Lower leg skin (tissue), 4 donors: Measurements from ENCODE around the gene FOXP1. TPM values are rescaled to one million over a fixed set of nuclear protein-coding genes. Genes with fewer than 3 reads are reported as not detected.

Experiments
- DNase-seq, 2 donors: peaks; one replicate each; pipeline ENCODE4 v3.0.0-alpha.2; 2019; ENCODE audit warnings: low spot score in 2 of 2
- H3K4me3 ChIP-seq: fragments of 200-600 bp; sonication (generic); 2 replicates; pipeline ENCODE4 v1.5.1; 2017; ENCODE audit warnings: mild to moderate bottlenecking, low read depth; ENCODE audit not compliant: poor library complexity, severe bottlenecking
- CTCF ChIP-seq, 3 donors: fragments of 450-650 bp; IDR thresholded peaks; one replicate each; pipeline ENCODE4 v1.5.1; 2016; ENCODE audit warnings: antibody characterized with exemption in 3 of 3, mild to moderate bottlenecking in 3 of 3, moderate library complexity in 2 of 3
- POLR2A ChIP-seq, 2 donors: fragments of 450-650 bp; IDR thresholded peaks; one replicate each; pipeline ENCODE4 v1.6.1; 2016 to 2017; ENCODE audit warnings: antibody characterized with exemption in 2 of 2, mild to moderate bottlenecking in 1 of 2, moderate library complexity in 1 of 2
- WGBS, 2 donors: methylation state at CpG; one replicate each; pipeline ENCODE4 v1.1.5; 2018; 5-methylcytosine and 5-hydroxymethylcytosine counted together
- intact Hi-C: fragments of 100-400 bp; cut with DNase I; formaldehyde crosslinking; loops from one replicate; pipeline ENCODE4 v1.15.0; 2023; ENCODE audit warnings: low total_unique reads
- total RNA-seq, 4 donors: library from RNA; depleted of rRNA; stranded (reverse); fragments of >200 nt; gene quantifications; one replicate each; pipeline ENCODE4 v1.1.0, GENCODE V29; 2016

The FOXP1 gene
- total RNA-seq, 4 donors from 2014 or later, result 46.6 to 66.6 (median 55.2) TPM

DNA sequence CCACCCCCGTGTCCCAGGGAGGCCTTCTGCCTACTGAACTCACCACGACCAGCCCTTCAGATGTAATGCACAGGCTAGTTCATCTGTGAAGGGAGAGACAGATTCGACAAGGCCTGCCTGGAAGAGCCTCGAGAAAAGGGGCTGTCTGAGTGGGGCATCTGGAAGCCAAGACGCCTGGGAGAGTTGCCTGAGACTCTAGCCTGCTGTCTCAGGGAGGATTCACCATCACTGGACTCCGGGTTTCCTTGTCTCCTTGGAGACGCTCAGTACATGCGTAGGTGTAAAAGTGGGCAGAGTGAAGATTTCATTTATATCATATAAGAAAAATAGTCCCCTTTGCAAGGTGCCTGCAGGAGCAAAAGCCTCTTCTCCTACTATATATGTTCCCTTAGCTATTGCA lies 468.9 kb downstream of the FOXP1 start:
- no peak overlapping the region for H3K4me3 ChIP-seq
- intact Hi-C loops, result no loop called here
- TF ChIP-seq POLR2A (IDR thresholded peaks at IDR 0.05) (no peak), CTCF (IDR thresholded peaks at IDR 0.05) (no peak)
- no peak for DNase-seq
- WGBS, 2 donors, result 88 to 90% methylated on average over 8 of the region's 8 CpGs

- no peak overlapping the region for H3K4me3 ChIP-seq
- no peak for DNase-seq
- TF ChIP-seq CTCF (IDR thresholded peaks at IDR 0.05), result no peak
- TF ChIP-seq POLR2A (IDR thresholded peaks at IDR 0.05), result no peak
- intact Hi-C loops, result no loop called here
- 70 to 76% methylated on average over 6 of the region's 6 CpGs for WGBS, 2 donors
These were observed 471.0 kb downstream of the FOXP1 start for GRCh38 chr3:71112576-71112975.

DNA sequence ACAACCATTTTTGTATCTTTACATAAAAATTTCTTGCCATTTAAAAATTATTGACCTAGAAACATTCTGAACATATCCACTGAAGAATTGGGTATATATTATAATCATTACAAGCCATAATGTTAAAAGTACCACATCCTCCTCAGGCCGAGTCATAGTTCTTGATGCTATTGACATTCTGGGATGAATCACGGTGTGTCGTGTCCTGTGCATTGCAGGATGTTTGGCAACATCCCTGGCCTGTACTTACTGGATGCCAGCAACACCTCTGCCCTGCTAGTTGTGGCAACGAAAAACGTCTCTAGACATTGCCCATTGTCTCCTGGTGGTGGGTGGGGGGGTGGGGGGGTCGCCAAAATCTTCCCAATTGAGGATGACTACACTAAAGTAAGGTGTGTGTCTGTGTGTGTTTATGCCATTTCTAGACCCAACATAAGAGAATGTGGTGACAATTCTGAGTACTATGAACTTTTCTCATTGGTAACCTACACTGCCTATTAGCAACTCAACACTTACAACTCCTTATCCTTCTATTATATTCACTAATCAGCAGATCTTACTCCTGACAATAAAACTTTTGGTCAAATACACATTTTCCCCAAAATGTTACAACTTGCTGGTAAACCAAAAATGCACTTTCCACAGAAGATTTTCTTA lies 471.6 kb downstream of the FOXP1 start:
- intact Hi-C loops, result no loop called here
- 54 to 57% methylated on average over 6 of the region's 6 CpGs for WGBS, 2 donors
- TF ChIP-seq CTCF (IDR thresholded peaks at IDR 0.05), result no peak
- TF ChIP-seq POLR2A (IDR thresholded peaks at IDR 0.05), result no peak
- no peak overlapping the region for H3K4me3 ChIP-seq
- DNase-seq, result no peak

DNA sequence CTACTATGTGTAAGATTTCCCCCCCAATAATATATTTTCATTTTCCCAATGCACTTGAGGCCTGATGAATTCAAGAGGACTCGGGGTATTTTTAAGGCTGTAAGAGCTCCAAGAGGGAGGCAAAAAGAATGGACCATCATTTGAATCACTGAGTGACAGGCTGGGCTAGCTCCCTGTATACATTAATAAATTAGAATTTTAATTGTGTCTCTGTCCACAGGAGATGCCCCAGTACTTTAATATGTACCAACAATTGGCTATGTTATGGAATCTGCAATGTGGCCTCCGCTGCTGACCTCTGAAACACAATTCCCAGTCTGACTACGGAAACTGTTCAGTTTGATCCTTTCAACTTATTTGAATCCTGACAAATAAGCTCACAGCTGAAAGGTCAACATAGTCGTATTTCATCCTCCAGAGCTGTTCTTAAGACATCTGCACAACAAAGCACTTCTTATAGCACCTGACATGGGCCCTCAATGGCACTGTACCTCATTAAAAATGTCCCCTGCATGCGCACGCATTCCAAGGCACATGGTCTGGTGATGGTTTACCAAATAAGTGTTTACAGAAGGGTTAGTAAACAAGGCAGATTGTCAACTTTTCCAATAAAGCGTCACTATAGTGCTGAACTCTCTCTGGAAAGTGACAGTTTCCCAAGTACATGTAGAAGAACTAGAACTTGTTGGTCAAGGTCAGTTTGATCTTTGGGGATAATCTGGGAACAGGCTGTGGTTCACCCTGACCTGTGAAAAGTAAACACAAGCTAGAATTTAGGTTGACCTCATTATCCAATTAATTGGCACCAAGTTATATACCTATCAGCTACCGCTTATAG lies 472.9 kb downstream of the FOXP1 start:
- DNase-seq, result no peak
- H3K4me3 ChIP-seq, result no peak overlapping the region
- 92% methylated on average over 8 of the region's 8 CpGs for WGBS, 2 donors
- intact Hi-C loops, result no loop called here
- TF ChIP-seq POLR2A (IDR thresholded peaks at IDR 0.05) (no peak), CTCF (IDR thresholded peaks at IDR 0.05) (no peak)

DNA sequence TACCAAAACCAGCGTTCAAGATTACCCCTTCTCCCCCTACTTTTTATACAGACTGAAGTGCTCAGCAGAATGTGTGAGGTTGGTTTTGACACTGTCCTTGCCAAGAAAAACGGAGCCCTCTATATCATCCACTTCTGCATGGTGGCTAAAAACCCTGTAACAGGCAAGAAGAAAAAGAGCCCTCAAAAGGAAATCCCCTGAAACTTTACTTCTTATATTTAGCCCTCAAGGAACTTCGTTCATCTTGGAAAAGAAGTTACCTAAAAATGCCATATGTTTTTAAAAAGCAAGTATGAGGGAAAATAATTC lies 473.6 kb downstream of the FOXP1 start:
- DNase-seq, result no peak
- TF ChIP-seq POLR2A (IDR thresholded peaks at IDR 0.05) (no peak), CTCF (IDR thresholded peaks at IDR 0.05) (no peak)
- 67 to 69% methylated on average over 3 of the region's 3 CpGs for WGBS, 2 donors
- intact Hi-C loops, result no loop called here
- H3K4me3 ChIP-seq, result no peak overlapping the region
